Endometrial microvascular endothelial cells (primary cell): ENCODE data around the gene PSEN2. TPM values are rescaled to one million over a fixed set of nuclear protein-coding genes. Genes with fewer than 3 reads are reported as not detected.
"Not testable (repeated sequence)": the region's sequence is repeated elsewhere in the genome, so short reads cannot be mapped to it uniquely, and the experiment has no call there.

Experiments used
- in situ Hi-C: cut with HindIII; loops from 2 replicates; pipeline ENCODE4 v1.10.0; 2017; ENCODE audit warnings: low sequenced_read_pairs, low pct_unique_long_range_greater_than_20kb; ENCODE audit errors: inconsistent ontology term
- total RNA-seq: library from RNA; depleted of rRNA; stranded (reverse); fragments of >200 nt; gene quantifications from one replicate; pipeline ENCODE4 v1.2.3, GENCODE V29; 2015; ENCODE audit errors: inconsistent ontology term

Gene PSEN2
- 19.0 TPM for total RNA-seq

DNA sequence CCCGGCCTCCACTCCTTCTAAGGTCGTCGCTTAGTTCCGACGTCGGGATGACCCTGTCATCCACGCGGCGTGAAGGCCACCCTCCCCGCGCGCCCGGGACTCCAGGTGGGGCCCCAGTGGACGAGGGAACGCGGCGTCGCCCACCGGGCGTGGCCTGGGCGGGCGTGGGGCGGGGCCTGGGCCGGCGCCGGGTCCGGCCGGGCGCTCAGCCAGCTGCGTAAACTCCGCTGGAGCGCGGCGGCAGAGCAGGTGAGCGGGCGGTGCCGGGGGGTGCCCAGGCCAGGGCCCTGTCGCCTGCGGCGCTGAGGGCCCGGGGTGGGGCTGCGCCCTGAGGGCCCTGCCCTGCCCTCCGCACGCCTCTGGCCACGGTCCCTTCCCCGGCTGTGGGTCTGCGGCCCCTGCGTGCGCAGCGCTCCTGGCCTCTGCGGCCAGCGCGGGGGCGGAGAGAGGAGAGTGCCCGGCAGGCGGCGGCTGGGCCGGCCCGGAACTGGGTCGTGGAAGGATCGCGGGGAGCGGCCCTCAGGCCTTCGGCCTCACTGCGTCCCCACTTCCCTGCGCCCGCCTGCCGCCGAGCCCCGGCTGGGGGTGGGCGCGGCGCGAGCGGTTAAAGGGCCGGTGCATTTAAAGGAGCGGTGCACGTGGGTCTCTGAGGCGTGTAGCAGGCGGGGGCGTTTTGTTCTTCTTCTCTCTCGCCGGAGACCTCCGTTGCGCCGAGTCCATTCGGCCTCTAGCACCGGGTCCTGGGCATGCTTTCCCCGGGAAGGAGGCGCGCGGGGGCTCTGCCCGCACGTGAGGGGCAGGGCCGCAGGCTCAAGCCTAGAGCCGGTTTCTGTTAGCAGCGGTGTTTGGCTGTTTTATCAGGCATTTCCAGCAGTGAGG lies at the start of gene PSEN2:
TSS of gene PSEN2 (plus strand) at position 216 of the 879 bp plus-strand sequence. CDS start 11,292 bp downstream, outside the sequence.
- in situ Hi-C loops, result no loop called here

- in situ Hi-C loops, result no loop called here
Observed at GRCh38 chr1:226820941-226821718, 49.3 kb upstream of the PSEN2 start.

GRCh38 chr1:226821719-226822085 lies 48.7 kb upstream of the PSEN2 start:
- in situ Hi-C loops, result no loop called here

DNA sequence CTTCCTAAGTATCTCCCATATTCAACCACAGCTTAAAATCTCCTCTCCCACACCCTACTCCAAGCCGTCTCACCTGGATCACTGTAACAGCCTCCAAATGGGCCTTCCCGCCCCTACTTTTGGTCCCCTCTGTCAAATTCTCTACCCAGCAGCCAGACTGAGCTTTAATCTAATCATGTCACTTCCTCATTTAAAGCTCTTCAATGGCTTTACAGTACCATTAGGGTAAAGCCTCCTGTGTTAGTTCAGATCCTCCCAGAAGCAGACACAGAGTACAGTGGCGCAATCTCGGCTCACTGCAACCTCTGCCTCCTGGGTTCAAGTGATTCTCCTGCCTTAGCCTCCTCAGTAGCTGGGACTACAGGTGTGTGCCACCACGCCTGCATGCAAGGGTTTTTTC lies 46.8 kb upstream of the PSEN2 start:
- in situ Hi-C loops, result no loop called here

DNA sequence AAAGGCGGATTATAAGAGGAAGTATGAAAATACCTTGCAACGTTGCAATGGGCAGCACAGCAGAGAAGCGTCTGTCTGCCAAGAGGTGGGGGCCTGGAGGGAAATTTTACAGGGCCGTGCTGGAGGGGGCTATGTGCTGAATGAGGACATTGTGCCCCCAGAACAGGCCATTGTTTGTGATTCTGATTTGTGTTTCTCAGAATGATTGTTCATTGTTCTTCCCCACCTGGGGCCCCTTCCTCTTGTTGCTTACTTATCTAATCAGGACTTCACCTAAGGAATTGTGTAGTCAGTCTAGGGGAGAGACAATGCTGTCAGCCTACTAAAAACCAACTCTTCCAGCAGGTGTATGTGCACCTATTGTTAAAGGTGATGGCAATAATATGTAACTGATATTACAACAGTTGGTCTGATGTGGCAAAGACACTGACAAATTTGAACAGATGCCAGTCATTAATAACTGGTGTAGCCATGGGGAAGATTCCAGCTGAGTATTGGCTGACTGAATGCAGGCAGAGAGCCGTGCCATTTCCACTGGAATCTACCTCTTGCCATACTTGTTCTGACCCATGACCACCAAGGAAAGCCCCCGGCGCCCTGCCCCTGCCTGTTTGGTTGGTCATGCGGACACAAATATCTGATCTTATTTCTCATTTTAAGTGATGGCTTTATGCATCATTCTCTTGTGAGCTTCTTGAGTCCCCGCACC lies 45.2 kb upstream of the PSEN2 start:
- in situ Hi-C loops, result no loop called here

DNA sequence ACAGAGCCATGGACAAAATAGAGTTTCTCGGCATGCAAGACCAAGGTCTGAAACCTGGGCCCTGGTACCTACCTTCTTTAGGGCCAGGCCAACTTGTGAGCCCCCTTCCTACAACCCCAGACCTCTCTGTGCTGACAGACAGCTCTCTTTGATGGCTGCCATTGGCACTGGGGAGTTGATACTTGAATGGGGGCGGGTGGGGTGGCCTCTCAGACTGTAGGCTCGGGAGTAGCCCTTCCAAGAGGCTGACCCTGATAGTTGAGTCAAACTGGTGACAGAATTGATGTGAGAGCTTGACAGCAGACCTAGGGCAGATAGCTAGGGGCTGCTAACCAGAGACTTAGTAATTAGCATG lies 44.7 kb upstream of the PSEN2 start:
- in situ Hi-C loops, result no loop called here

GRCh38 chr1:226826479-226827261 lies 43.7 kb upstream of the PSEN2 start:
- in situ Hi-C loops, result no loop called here

DNA sequence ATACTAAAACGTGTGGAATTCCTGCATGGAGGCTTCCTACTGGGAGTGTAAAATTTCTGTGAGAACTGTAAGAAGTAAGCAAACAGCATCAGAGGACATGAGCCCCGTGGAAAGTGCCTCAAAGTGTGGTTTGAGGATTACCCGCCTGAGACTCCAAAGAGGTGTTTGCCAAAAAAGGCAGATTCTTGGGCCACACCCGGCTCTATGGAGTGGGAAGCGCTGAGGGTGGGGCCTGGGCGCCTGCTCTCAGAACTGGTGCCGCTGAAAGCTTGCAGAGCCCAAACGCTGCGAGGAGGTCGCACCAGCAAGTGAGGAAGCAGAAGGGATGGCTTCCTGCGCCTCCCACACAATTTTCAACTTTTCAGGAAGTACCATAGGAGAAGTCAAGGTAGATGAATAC lies 43.0 kb upstream of the PSEN2 start:
- in situ Hi-C loops, result no loop called here

DNA sequence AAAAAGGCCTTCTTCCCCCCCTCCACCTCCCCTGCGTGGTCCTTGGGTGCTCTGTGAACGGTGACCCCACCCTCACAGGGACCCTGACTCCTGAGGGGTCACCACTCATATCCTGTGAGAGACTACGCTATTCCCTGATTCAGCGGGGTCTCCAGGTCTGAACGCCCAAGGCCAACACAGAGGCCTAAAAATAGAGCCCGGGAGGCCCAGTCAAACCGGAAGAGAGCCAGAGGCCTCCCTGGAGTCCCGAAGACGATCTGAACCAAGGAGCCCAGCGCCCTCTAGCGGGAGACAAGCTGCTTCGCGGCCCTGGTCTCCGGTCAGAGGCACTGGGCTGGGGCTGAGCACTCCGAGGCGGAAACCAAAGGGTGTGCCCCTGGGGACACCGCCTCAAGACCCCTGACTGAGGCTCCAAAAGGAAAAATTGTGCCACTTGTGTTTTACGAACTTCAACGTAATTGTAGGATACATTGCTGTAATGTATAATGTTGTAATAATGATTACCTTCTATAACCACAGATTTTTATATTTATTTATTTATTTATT lies 42.4 kb upstream of the PSEN2 start:
- in situ Hi-C loops, result no loop called here

DNA sequence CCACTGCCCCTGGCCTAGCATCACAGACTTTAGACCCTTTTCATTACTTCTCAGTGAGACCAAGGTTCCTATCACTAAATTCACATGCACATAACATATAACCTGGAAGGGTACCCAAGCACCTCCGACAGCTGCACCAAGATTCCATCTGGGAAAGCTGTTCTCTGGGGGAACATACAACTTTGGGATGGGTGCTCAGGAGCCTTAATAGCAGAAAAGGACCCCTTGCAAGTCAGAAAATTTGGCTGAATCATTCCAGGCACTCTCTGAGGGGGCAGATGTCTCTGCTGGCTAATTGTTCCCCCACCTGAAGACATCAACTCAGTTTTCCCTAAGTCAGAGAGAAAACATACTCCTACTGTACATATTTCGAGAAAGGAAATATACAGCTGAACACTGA lies 41.3 kb upstream of the PSEN2 start:
- in situ Hi-C loops, result no loop called here

GRCh38 chr1:226831953-226832352 lies 38.5 kb upstream of the PSEN2 start:
- in situ Hi-C loops, result no loop called here

GRCh38 chr1:226832613-226833012 lies 37.8 kb upstream of the PSEN2 start:
- in situ Hi-C loops, result no loop called here

DNA sequence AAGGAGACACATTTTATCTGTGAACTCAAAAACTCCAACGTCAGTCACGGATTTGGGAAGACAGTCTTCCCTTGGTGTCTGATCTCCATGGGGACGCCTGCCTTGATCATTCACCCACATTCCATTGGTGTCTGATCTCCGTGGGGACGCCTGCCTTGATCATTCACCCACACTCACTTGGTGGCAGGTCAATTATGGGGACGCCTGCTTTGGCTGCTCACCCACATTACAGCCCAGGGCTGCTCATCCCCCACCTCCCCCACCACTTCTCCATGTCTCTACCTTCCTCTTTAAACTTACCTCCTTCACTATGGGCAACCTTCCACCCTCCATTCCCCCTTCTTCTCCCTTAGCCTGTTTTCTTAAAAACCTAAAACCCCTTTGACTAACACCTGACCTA lies 36.2 kb upstream of the PSEN2 start:
- in situ Hi-C loops, result not testable (repeated sequence)

DNA sequence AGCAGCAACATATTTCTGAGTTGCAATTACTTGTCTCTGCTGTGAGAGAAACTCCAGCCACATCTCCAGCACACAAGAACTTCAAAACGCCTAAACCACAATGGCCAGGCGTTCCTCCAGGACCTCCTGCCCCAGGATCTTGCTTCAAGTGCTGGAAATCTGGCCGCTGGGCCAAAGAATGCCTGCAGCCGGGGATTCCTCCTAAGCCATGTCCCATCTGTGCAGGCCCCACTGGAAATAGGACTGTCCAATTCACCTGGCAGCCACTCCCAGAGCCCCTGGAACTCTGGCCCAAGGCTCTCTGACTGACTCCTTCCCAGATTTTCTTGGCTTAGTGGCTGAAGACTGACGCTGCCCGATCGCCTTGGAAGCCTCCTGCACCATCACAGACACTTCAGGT lies 35.0 kb upstream of the PSEN2 start:
- in situ Hi-C loops, result not testable (repeated sequence)

- in situ Hi-C loops, result not testable (repeated sequence)
Observed at GRCh38 chr1:226837966-226838365, 32.5 kb upstream of the PSEN2 start.

DNA sequence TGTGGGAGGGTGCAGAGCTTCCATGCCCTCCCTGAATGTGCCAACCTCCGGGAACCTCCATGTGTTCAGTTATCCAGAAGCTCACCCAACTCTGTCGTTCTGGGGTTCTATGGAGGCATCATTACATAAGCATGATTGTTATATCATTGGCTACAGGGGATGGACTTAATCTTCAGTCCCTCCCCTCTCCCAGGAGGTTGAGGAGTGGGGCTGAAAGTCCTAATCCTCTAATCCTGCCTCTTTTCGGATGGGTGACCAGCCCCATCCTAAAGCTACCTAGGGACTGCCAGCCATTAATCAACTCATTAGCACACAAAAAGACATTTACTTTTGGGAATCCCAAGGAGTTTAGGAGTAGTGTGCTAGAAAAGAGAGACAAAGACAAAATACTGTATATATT lies 32.0 kb upstream of the PSEN2 start:
- in situ Hi-C loops, result no loop called here

DNA sequence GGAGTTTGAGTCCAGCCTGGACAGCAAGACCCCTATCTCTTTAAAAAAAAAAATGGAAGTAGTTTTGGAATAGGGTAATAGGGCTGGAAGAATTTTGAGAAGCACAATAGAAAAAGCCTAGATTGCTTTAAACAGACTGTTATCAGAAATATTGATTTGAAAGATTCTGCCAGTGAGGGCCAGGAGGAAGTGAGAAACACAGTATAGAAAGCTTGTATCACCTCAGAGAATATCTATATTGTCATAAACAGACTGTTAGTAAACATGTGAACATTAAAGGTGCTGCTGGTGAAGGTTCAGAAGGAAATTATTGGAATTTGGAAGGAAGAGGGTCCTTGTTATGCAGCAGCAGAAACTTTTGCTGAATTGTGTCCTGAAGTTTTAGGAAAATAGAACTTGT lies 24.8 kb upstream of the PSEN2 start:
- in situ Hi-C loops, result no loop called here

GRCh38 chr1:226846786-226847185 lies 23.6 kb upstream of the PSEN2 start:
- in situ Hi-C loops, result no loop called here

- in situ Hi-C loops, result not testable (repeated sequence)
Observed at GRCh38 chr1:226854548-226854947, 15.9 kb upstream of the PSEN2 start.
